ENCODE data around the gene SATB2.

SATB2 gene

GRCh38 chr2:199457147-199458008 is at the start of gene SATB2:
SATB2 (minus strand) TSS chr2:199457939; CDS start chr2:199456037, 1,902 bp downstream.
- H3K9me3 Mint-ChIP-seq = no peaks in the 10 kb centered on the region
- H3K27ac Mint-ChIP-seq = peak within 1 kb of the TSS; percentile 36
- peak within 1 kb of the TSS; percentile 67 for H3K4me3 Mint-ChIP-seq
- peaks cover 72% of the 10 kb centered on the region for H3K27me3 Mint-ChIP-seq (ENCODE audit: low read depth)
- peaks cover 6% of the 10 kb centered on the region for H3K36me3 Mint-ChIP-seq (ENCODE audit: low read depth)
- DNase-seq (ENCODE audit: low spot score) = no peak
- H3K4me1 Mint-ChIP-seq (ENCODE audit: low read depth) = peaks cover 17% of the 10 kb centered on the region

GRCh38 chr2:199505755-199506403 is 48.1 kb upstream of the SATB2 start:
- no peaks in the 10 kb centered on the region for H3K36me3 Mint-ChIP-seq (ENCODE audit: low read depth)
- peaks cover 2% of the 10 kb centered on the region for H3K27me3 Mint-ChIP-seq (ENCODE audit: low read depth)
- H3K27ac Mint-ChIP-seq = no peak overlapping the region

GRCh38 chr2:199503148-199503547 is 45.4 kb upstream of the SATB2 start:
- DNase-seq (ENCODE audit: low spot score) = no peak
- H3K9me3 Mint-ChIP-seq = no peaks in the 10 kb centered on the region

More at GRCh38 chr2:199505755-199506403, 48.1 kb upstream of the SATB2 start:
- no peak for DNase-seq (ENCODE audit: low spot score)
- Mint-ChIP-seq H3K4me1 (ENCODE audit: low read depth) (no peaks in the 10 kb centered on the region), H3K9me3 (no peaks in the 10 kb centered on the region), H3K4me3 (no peak overlapping the region)

GRCh38 chr2:199499005-199499404 is 41.3 kb upstream of the SATB2 start:
- no peak overlapping the region for H3K4me3 Mint-ChIP-seq
- DNase-seq (ENCODE audit: low spot score) = no peak
- H3K9me3 Mint-ChIP-seq = no peaks in the 10 kb centered on the region
- H3K27ac Mint-ChIP-seq = no peak overlapping the region
- H3K36me3 Mint-ChIP-seq (ENCODE audit: low read depth) = no peaks in the 10 kb centered on the region
- H3K27me3 Mint-ChIP-seq (ENCODE audit: low read depth) = peaks cover 2% of the 10 kb centered on the region
- H3K4me1 Mint-ChIP-seq (ENCODE audit: low read depth) = no peaks in the 10 kb centered on the region

More at GRCh38 chr2:199503148-199503547, 45.4 kb upstream of the SATB2 start:
- Mint-ChIP-seq H3K4me1 (ENCODE audit: low read depth) (no peaks in the 10 kb centered on the region), H3K4me3 (no peak overlapping the region), H3K36me3 (ENCODE audit: low read depth) (no peaks in the 10 kb centered on the region), H3K27ac (no peak overlapping the region), H3K27me3 (ENCODE audit: low read depth) (peaks cover 2% of the 10 kb centered on the region)

- H3K4me1 Mint-ChIP-seq (ENCODE audit: low read depth) = no peaks in the 10 kb centered on the region
- no peak for DNase-seq (ENCODE audit: low spot score)
- H3K27ac Mint-ChIP-seq = no peak overlapping the region
- H3K36me3 Mint-ChIP-seq (ENCODE audit: low read depth) = no peaks in the 10 kb centered on the region
- no peaks in the 10 kb centered on the region for H3K9me3 Mint-ChIP-seq
- H3K27me3 Mint-ChIP-seq (ENCODE audit: low read depth) = peaks cover 2% of the 10 kb centered on the region
- no peak overlapping the region for H3K4me3 Mint-ChIP-seq
Measured at GRCh38 chr2:199495147-199495546, 37.4 kb upstream of the SATB2 start.

- DNase-seq (ENCODE audit: low spot score) = no peak
- H3K36me3 Mint-ChIP-seq (ENCODE audit: low read depth) = no peaks in the 10 kb centered on the region
- no peak overlapping the region for H3K4me3 Mint-ChIP-seq
- peaks cover 13% of the 10 kb centered on the region for H3K27me3 Mint-ChIP-seq (ENCODE audit: low read depth)
- no peaks in the 10 kb centered on the region for H3K9me3 Mint-ChIP-seq
- no peaks in the 10 kb centered on the region for H3K4me1 Mint-ChIP-seq (ENCODE audit: low read depth)
- H3K27ac Mint-ChIP-seq = no peak overlapping the region
Measured at GRCh38 chr2:199490049-199490448, 32.3 kb upstream of the SATB2 start.

GRCh38 chr2:199488772-199489400 is 31.1 kb upstream of the SATB2 start:
- Mint-ChIP-seq H3K27me3 (ENCODE audit: low read depth) (peaks cover 13% of the 10 kb centered on the region), H3K36me3 (ENCODE audit: low read depth) (no peaks in the 10 kb centered on the region), H3K4me1 (ENCODE audit: low read depth) (no peaks in the 10 kb centered on the region), H3K4me3 (no peak overlapping the region), H3K9me3 (no peaks in the 10 kb centered on the region), H3K27ac (no peak overlapping the region)
- DNase-seq (ENCODE audit: low spot score) = peak; percentile 7

- Mint-ChIP-seq H3K9me3 (no peaks in the 10 kb centered on the region), H3K4me1 (ENCODE audit: low read depth) (no peaks in the 10 kb centered on the region), H3K36me3 (ENCODE audit: low read depth) (no peaks in the 10 kb centered on the region), H3K4me3 (no peak overlapping the region), H3K27me3 (ENCODE audit: low read depth) (peaks cover 11% of the 10 kb centered on the region), H3K27ac (no peak overlapping the region)
- DNase-seq (ENCODE audit: low spot score) = no peak
Measured at GRCh38 chr2:199485732-199486335, 28.1 kb upstream of the SATB2 start.

- no peak overlapping the region for H3K27ac Mint-ChIP-seq
- H3K9me3 Mint-ChIP-seq = no peaks in the 10 kb centered on the region
- peaks cover 11% of the 10 kb centered on the region for H3K27me3 Mint-ChIP-seq (ENCODE audit: low read depth)
- DNase-seq (ENCODE audit: low spot score) = no peak
- no peaks in the 10 kb centered on the region for H3K4me1 Mint-ChIP-seq (ENCODE audit: low read depth)
- no peak overlapping the region for H3K4me3 Mint-ChIP-seq
- no peaks in the 10 kb centered on the region for H3K36me3 Mint-ChIP-seq (ENCODE audit: low read depth)
Measured at GRCh38 chr2:199484927-199485326, 27.2 kb upstream of the SATB2 start.

- no peaks in the 10 kb centered on the region for H3K9me3 Mint-ChIP-seq
Measured at GRCh38 chr2:199480966-199481365, 23.2 kb upstream of the SATB2 start.

GRCh38 chr2:199477277-199477834 is 19.6 kb upstream of the SATB2 start:
- Mint-ChIP-seq H3K4me1 (ENCODE audit: low read depth) (no peaks in the 10 kb centered on the region), H3K27ac (no peak overlapping the region), H3K9me3 (no peaks in the 10 kb centered on the region), H3K4me3 (no peak overlapping the region), H3K27me3 (ENCODE audit: low read depth) (peaks cover 26% of the 10 kb centered on the region), H3K36me3 (ENCODE audit: low read depth) (no peaks in the 10 kb centered on the region)
- DNase-seq (ENCODE audit: low spot score) = no peak

More at GRCh38 chr2:199480966-199481365, 23.2 kb upstream of the SATB2 start:
- DNase-seq (ENCODE audit: low spot score) = no peak
- Mint-ChIP-seq H3K36me3 (ENCODE audit: low read depth) (no peaks in the 10 kb centered on the region), H3K4me1 (ENCODE audit: low read depth) (no peaks in the 10 kb centered on the region), H3K27me3 (ENCODE audit: low read depth) (peaks cover 4% of the 10 kb centered on the region), H3K4me3 (no peak overlapping the region), H3K27ac (no peak overlapping the region)

GRCh38 chr2:199471443-199472057 is 13.8 kb upstream of the SATB2 start:
- Mint-ChIP-seq H3K4me3 (no peak overlapping the region), H3K36me3 (ENCODE audit: low read depth) (no peaks in the 10 kb centered on the region), H3K4me1 (ENCODE audit: low read depth) (peaks cover 1% of the 10 kb centered on the region), H3K9me3 (no peaks in the 10 kb centered on the region), H3K27me3 (ENCODE audit: low read depth) (peaks cover 77% of the 10 kb centered on the region), H3K27ac (no peak overlapping the region)
- DNase-seq (ENCODE audit: low spot score) = peak; percentile 30
